ENCODE data around the gene MRPL39.

MRPL39 gene

DNA sequence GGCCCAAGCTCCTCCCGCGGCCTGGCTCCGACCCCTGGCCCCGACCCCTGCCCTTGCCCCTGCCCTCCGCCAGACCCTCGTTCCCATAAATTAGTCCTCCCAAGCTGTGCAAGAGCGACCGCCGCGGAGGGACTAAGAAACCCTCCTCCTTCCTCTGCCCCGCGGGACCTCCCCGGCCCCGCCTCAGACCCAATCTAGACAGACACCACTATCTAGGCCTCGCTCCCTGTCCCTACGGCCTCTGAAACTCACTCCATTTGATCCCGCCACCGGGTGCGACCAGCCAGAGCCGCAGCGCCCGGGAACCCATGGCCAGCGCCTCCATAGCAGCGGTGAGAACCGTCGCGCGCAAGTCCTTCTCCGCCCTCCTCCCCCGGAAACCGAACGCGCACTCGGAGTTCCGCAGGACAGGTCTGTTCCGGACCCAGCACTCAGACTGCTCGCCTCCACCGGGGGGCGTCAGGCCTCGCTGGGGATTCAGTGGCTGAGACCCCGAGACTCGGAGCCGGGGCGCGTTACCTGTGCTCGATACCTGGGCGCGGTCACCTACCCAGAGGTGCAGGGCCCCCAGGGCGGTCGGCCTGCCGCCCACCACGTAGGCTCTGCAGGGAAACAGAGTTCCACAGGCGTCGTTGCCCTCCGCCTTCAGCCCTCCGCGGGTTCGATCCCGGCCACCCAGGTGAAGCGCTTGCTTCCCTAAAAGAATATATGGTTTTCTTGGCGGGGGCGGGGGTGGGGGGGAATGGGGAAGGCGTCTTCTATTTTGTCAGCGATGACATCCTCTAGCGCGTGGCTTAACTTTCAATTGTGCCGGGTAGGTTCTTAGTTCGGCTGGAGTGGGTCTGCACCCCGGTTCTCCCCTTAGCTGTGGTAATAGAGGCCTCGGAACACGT, at the start of gene MRPL39:
MRPL39 (minus strand) TSS at position 331 of the 893 bp plus-strand sequence; CDS start at position 325, 6 bp downstream.
- peaks cover 26% of the 10 kb centered on the region for H3K36me3 Mint-ChIP-seq (ENCODE audit: low read depth)
- H3K9me3 Mint-ChIP-seq = no peaks in the 10 kb centered on the region
- no peaks in the 10 kb centered on the region for H3K27me3 Mint-ChIP-seq (ENCODE audit: low read depth, poor library complexity)
- H3K4me3 Mint-ChIP-seq = peak within 1 kb of the TSS; percentile 98
- TF ChIP-seq, protein P1, sequence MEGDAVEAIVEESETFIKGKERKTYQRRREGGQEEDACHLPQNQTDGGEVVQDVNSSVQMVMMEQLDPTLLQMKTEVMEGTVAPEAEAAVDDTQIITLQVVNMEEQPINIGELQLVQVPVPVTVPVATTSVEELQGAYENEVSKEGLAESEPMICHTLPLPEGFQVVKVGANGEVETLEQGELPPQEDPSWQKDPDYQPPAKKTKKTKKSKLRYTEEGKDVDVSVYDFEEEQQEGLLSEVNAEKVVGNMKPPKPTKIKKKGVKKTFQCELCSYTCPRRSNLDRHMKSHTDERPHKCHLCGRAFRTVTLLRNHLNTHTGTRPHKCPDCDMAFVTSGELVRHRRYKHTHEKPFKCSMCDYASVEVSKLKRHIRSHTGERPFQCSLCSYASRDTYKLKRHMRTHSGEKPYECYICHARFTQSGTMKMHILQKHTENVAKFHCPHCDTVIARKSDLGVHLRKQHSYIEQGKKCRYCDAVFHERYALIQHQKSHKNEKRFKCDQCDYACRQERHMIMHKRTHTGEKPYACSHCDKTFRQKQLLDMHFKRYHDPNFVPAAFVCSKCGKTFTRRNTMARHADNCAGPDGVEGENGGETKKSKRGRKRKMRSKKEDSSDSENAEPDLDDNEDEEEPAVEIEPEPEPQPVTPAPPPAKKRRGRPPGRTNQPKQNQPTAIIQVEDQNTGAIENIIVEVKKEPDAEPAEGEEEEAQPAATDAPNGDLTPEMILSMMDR (IDR thresholded peaks at IDR 0.05) = peak; percentile 32
- H3K27ac Mint-ChIP-seq = peak within 1 kb of the TSS; percentile 100
- DNase-seq = peak; percentile 88
- H3K4me1 Mint-ChIP-seq = peaks cover 24% of the 10 kb centered on the region

DNA sequence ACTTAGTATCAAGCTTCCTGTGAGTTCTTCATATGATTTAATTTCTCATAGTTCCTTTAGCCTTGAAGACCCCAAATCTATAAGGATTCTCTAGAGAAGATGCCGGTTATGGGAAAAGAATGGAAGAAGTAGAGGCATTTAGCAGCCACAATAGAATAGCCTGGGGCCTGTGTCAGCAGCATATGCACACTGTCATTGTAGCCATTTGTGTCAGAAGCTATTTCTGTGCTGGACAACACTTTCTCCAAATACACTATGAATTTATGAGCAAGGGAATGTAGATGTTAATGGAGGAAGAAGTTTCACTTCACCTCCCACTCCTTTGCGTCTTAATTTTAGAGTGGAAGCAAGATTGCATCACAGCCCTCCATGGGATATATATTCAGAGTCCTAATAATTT, 49.1 kb upstream of the MRPL39 start:
- TF ChIP-seq, protein P1 (IDR thresholded peaks at IDR 0.05) = no peak
- no peak for DNase-seq
- no peak overlapping the region for H3K4me3 Mint-ChIP-seq
- H3K27me3 Mint-ChIP-seq (ENCODE audit: low read depth, poor library complexity) = no peaks in the 10 kb centered on the region
- H3K9me3 Mint-ChIP-seq = peaks cover 4% of the 10 kb centered on the region
- H3K36me3 Mint-ChIP-seq (ENCODE audit: low read depth) = no peaks in the 10 kb centered on the region
- no peaks in the 10 kb centered on the region for H3K4me1 Mint-ChIP-seq
- H3K27ac Mint-ChIP-seq = no peak overlapping the region

DNA sequence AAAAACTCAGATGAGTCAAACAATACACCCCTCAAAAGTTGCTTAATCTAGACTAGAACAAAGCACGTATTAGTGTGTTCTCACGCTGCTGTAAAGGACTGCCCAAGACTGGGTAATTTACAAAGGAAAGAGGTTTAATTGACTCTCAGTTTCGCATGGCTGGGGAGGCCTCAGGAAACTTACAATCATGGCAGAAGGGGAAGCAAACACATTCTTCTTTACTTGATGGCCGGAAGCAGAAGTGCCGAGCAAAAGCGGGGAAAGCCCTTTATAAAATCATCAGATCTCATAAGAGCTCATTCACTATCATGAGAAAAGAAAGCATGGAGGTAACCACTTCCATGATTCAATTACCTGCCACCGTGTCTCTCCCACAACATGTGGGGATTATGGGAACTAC, 41.9 kb upstream of the MRPL39 start:
- TF ChIP-seq, protein P1 (IDR thresholded peaks at IDR 0.05) = no peak
- H3K9me3 Mint-ChIP-seq = no peaks in the 10 kb centered on the region
- no peak overlapping the region for H3K27ac Mint-ChIP-seq
- peaks cover 5% of the 10 kb centered on the region for H3K27me3 Mint-ChIP-seq (ENCODE audit: low read depth, poor library complexity)
- no peak for DNase-seq
- H3K36me3 Mint-ChIP-seq (ENCODE audit: low read depth) = no peaks in the 10 kb centered on the region
- H3K4me3 Mint-ChIP-seq = no peak overlapping the region
- H3K4me1 Mint-ChIP-seq = no peaks in the 10 kb centered on the region

DNA sequence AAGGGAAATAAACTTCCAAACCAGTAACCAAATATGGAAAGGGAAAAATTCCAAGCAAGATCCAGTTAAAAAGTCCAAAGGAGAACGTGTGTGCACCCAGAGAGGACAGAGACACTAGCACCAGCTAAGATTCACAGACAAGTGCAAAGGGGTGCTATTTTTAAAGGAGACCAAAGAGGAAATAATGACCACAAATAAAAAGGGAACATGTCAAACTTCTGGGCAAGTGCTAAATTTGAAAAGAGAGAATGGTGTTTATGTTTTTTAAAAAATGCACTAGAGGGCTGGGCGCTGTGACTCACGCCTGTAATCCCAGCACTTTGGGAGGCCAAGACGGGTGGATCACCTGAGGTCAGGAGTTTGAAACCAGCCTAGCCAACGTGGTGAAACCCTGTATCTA, 40.4 kb upstream of the MRPL39 start:
- Mint-ChIP-seq H3K4me1 (no peaks in the 10 kb centered on the region), H3K27ac (no peak overlapping the region), H3K27me3 (ENCODE audit: low read depth, poor library complexity) (peaks cover 5% of the 10 kb centered on the region), H3K9me3 (no peaks in the 10 kb centered on the region), H3K4me3 (no peak overlapping the region), H3K36me3 (ENCODE audit: low read depth) (no peaks in the 10 kb centered on the region)
- TF ChIP-seq, protein P1 (IDR thresholded peaks at IDR 0.05) = no peak
- no peak for DNase-seq

DNA sequence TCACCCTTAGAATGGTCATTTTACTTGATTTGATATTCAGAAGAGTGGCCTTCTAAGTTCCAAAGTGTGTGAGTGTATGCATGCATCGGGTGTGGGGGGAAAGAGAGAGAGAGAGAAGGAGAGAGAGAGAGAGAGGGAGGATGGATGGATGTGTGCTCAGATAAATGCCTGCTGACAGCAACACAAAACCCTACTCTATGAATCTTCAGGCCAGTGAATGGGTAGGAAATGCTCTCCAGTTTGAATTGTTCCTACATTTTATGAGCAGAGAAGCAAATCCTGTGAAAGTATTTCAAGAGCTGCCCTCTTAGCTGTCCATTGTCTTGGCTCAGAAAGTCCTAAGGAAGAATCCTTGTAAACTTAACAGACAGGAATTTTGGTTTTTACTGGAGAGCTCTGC, 39.2 kb upstream of the MRPL39 start:
- H3K4me1 Mint-ChIP-seq = no peaks in the 10 kb centered on the region
- H3K27ac Mint-ChIP-seq = no peak overlapping the region
- no peak for DNase-seq
- no peaks in the 10 kb centered on the region for H3K36me3 Mint-ChIP-seq (ENCODE audit: low read depth)
- TF ChIP-seq, protein P1 (IDR thresholded peaks at IDR 0.05) = no peak
- peaks cover 9% of the 10 kb centered on the region for H3K27me3 Mint-ChIP-seq (ENCODE audit: low read depth, poor library complexity)
- no peaks in the 10 kb centered on the region for H3K9me3 Mint-ChIP-seq
- no peak overlapping the region for H3K4me3 Mint-ChIP-seq

DNA sequence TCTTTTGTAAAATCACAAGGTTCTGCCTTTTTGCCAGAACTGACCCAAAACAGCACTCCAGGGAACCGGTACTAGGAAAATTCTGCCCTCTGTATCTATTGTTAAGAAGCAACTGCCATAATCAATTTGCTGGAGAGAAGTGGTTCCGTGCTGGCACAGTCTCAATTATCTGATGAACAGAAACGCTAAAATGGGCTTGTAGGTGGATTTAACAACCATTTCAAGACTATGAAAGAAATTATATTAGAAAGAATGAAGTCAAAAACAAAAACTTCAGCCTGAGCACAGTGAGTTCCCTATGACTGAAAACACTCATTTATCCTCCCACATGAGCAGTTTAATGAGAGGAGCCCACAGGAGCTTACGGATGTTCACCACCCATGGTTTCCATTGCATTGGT, 36.2 kb upstream of the MRPL39 start:
- peaks cover 25% of the 10 kb centered on the region for H3K27me3 Mint-ChIP-seq (ENCODE audit: low read depth, poor library complexity)
- TF ChIP-seq, protein P1 (IDR thresholded peaks at IDR 0.05) = no peak
- no peaks in the 10 kb centered on the region for H3K9me3 Mint-ChIP-seq
- no peak overlapping the region for H3K4me3 Mint-ChIP-seq
- H3K36me3 Mint-ChIP-seq (ENCODE audit: low read depth) = no peaks in the 10 kb centered on the region
- peaks cover 13% of the 10 kb centered on the region for H3K4me1 Mint-ChIP-seq
- DNase-seq = no peak
- H3K27ac Mint-ChIP-seq = no peak overlapping the region

All from nephron progenitor cell (in vitro differentiated cells).